ENCODE results near the gene HID1.

- TF ChIP-seq CTCF (IDR thresholded peaks at IDR 0.05 in 4 of 5, conservative IDR thresholded peaks at IDR 0.05 in 1 of 5) (no peak), POLR2A (IDR thresholded peaks at IDR 0.05) (no peak)
Observed at GRCh38 chr17:75012096-75012345, 39.5 kb upstream of the HID1 start.
